ENCODE data around the gene MYBBP1A.

Gene MYBBP1A

DNA sequence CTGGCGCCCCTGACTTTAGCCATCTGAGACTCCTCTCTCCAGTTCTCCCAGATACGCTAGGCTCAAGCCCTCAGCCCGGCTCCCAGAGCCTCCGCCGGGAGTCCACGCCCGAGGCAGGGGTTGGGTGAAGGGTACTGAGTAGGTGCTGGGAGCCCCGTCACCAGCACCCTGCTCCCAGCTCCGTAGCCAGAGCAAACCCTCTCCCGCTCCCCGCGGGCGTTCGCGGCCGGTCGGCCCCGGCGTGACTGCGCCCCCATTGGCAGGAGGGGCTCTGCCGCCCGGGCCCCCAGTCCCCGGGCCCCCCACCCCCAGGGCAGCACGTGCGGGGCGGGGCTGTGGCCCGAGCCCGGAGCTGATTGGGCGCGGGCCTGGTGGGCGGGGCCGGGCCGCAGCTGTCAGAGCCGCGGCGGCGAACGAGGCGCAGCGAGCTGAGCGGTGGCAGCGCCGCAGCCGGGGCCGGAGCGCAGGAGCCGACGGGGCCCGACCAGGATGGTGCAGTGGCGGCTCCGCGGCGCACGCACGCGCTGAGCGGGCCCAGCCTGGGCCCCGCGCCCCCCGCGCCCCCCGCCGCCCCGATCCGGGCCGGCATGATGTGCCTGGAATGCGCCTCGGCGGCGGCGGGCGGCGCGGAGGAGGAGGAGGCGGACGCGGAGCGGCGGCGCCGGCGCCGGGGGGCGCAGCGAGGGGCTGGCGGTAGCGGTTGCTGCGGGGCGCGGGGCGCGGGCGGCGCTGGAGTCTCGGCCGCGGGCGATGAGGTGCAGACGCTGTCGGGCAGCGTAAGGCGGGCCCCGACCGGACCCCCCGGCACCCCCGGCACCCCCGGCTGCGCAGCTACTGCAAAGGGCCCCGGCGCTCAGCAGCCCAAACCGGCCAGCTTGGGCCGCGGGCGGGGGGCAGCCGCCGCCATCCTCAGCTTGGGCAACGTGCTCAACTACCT lies 56.5 kb downstream of the MYBBP1A start, which contains the start of gene SPNS2:
TSS of gene SPNS2 (plus strand) at position 421 of the 937 bp plus-strand sequence. CDS start at position 588, 167 bp downstream.
- peak; percentile 74 for DNase-seq

DNA sequence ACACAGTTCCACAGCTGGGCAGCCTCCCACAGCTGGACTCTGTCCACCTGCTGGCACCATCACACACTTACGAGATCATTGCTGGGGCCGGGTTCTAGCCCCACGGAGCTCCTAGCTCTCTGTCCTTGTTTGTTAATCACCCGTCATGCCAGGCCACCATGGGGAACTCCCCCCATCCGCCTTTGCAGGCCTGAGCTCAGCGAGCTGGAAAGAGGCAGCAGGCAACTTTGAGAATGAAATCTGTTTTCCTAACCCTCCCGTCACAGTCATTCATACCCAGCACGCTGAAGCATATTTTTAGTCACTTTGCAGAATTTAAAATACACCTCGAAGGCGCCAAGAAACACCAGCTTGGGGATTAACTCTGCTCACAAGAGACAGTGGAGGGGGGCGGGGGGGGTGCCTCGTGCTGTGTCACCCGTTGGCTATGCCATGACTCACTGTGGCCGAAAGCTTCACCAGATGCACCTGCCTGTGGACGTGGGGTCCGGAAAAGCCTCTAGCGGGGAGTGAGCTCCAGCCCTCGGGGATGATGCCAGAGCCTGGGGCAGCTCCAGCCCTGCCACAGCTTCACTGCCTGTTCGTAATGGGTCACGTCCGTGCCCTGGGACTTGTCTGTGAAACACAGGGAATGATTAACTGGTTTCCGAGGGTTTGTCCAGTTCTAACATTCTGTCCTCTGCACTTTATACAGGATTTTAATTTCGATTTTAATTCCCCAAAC lies 57.9 kb downstream of the MYBBP1A start:
- DNase-seq = no peak

DNA sequence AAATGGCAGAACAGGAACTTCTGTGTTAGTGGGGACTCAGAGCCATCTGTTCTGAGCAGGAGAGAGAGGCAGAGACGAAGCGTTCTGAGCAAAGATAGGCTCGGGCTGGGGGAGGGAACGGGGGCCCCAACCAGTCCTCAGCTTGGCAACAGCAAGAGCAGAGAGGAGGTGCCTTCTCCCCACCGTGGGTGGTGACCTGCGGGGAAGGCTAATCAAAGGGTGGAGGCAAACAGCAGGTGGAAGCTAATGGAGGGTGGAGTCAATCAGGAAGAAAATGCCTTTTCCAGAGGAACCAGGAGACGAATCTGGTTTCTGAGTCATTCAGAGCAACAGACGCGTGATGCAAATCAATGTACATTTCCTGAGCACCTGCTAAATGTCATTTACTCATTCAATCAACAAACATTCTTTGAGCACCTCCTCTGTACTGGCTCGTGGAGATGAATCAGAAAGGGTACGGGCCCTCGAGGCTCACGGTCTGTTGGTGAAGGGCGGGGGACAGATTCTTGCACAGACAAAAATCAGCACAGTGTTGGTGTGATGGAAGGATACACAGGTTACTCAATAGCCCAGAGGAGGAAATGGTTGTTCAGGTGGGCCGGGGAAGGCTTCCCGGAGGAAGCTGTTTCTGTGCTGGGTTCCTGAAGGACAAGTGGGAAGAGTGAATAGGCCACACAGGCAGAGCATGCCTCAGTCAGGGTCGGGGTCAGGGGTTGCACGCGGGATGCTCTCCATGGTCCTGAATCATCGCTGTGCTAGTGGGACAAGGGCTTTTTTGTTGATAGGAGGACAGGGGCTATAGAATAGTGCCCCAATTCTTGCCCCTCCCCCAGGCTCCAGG lies 62.2 kb downstream of the MYBBP1A start:
- no peak for DNase-seq

DNA sequence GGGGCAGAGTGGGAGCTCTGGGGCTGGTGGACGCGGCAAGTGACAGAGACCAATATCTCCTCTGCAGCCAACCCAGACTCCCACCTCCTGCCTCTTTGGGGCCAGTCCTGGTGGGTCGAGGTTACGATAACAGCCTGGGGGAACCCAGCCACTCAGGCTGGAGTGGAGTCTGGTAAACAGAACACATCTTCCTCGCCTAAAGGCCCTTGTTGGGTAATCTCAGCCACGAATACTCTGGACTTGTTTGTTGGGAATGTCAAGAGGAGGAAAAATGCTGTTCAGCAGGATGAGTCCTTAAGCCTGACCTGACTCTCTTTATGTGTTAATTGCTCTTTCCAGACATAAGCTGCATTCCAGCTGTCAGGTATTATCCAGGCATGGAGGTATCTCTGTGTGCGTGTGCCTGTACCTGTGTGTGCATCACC lies 64.5 kb downstream of the MYBBP1A start:
- no peak for DNase-seq

DNA sequence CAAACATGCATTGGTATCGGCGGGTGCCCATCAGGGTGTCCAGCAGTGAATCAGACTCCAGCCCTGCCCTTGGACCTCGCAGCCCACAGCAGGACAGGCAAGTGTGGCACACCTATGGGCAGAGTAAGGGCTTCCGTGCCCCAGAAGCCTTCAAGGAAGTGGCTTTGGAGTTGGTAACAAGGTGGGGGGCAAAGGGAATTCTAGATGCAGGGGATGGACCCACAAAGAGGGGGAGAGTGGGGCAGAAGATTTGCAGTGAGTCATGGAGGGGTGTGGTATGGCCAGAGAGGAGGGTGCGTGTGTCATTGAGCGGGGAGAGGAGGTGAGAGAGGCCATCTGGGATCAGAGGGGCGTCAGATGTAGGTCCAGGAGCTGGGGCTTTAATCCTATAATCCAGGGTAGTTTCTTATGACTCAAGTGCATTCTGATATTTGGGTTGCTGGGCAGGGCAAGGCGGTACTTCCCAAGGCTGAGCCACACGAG lies 65.0 kb downstream of the MYBBP1A start:
- no peak for DNase-seq

DNA sequence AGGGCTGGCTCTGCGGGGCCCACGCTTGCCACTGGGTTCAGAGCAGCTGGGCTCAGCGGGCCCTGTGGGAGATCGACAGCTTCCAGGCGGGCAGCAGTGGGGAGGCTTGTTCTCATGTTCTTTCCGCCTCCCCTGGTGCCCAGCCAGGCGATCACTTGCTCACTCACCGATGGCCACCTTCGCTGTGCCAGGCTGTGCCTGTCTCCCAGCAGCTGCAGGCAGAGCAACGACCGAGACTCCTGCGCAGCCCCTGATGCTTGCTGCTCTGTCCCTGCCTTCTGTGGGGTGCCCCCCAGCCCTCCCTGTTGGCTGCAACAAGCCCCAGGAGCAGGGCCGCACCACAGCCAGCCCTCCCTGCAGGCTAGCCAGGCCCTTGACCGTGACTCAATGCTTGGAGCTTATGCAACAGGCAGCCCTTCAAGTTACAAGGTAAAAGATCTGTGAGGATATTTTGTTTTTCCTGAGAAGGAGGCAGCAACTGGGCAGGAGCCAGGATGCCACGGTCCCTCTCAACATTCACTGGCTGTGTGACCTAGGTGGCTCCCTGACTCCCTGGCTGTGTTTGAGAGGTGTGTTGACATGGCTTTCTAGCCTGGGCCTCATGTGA lies 66.1 kb downstream of the MYBBP1A start:
- no peak for DNase-seq

Data from CD4-positive, alpha-beta T cell treated with Interleukin-10 for 1 hour (primary cell).